CD14-positive monocyte (primary cell): ENCODE measurements around the gene ZNF202. TPM values are rescaled to one million over a fixed set of nuclear protein-coding genes. Genes with fewer than 3 reads are reported as not detected.
A peak's percentile ranks its signal among the peaks of the same experiment; 100 is the strongest.
"Not testable (repeated sequence)": the region's sequence is repeated elsewhere in the genome, so short reads cannot be mapped to it uniquely, and the experiment has no call there.

Source experiments
- DNase-seq, 3 donors: peaks; one replicate each; pipeline ENCODE4 v3.0.0-alpha.2; 2011 to 2022
- H2AFZ ChIP-seq: 2 replicates; pipeline ENCODE4 v1.6.0; 2012; ENCODE audit warnings: mild to moderate bottlenecking, low read depth, low read length, inconsistent platforms; ENCODE audit not compliant: insufficient read depth, poor library complexity, severe bottlenecking
- H3K27ac ChIP-seq, 2 donors: 1 replicate in 1 of 2; 2 replicates in 1 of 2; pipeline ENCODE4 v1.5.1; 2012 to 2013; ENCODE audit warnings: low read length in 2 of 2, control low read depth in 1 of 2, inconsistent platforms in 1 of 2, low read depth in 1 of 2, mild to moderate bottlenecking in 1 of 2
- H3K27me3 ChIP-seq, 2 donors: one replicate each; pipeline versions ENCODE4 v1.6.0 to v1.6.1; 2011 to 2013; ENCODE audit warnings: low read length in 2 of 2; ENCODE audit not compliant: control insufficient read depth in 2 of 2, insufficient read depth in 2 of 2
- H3K36me3 ChIP-seq, 2 donors: replicated peaks in 1 of 2; 1 replicate in 1 of 2; 2 replicates in 1 of 2; pipeline versions ENCODE4 v1.5.1 to v1.6.1; 2012 to 2013; ENCODE audit warnings: low read length in 2 of 2, control low read depth in 1 of 2, inconsistent platforms in 1 of 2, mild to moderate bottlenecking in 1 of 2; ENCODE audit not compliant: insufficient read depth in 2 of 2, control insufficient read depth in 1 of 2
- H3K4me1 ChIP-seq, 2 donors: 1 replicate in 1 of 2; 2 replicates in 1 of 2; pipeline versions ENCODE4 v1.5.1 to v1.6.1; 2012 to 2013; ENCODE audit warnings: low read length in 2 of 2, control low read depth in 1 of 2, inconsistent platforms in 1 of 2, mild to moderate bottlenecking in 1 of 2, moderate library complexity in 1 of 2; ENCODE audit not compliant: insufficient read depth in 2 of 2, control insufficient read depth in 1 of 2
- H3K4me2 ChIP-seq: replicated peaks from 2 replicates; pipeline ENCODE3; 2012; ENCODE audit warnings: low read length, moderate library complexity, mild to moderate bottlenecking; ENCODE audit not compliant: poor library complexity, severe bottlenecking; ENCODE audit errors: extremely low read depth
- H3K4me3 ChIP-seq, 3 experiments: fragments of 200-600 bp in 1 of 3; sonication (generic) in 1 of 3; replicated peaks in 1 of 3; 1 replicate in 2 of 3; 2 replicates in 1 of 3; pipeline ENCODE4 v1.5.1; 2011 to 2013; ENCODE audit warnings: low read length in 3 of 3, mild to moderate bottlenecking in 3 of 3, control low read depth in 2 of 3, low read depth in 2 of 3, inconsistent platforms in 1 of 3, moderate library complexity in 1 of 3
- H3K79me2 ChIP-seq: 2 replicates; pipeline ENCODE4 v1.6.0; 2012; ENCODE audit warnings: mild to moderate bottlenecking, control low read depth, inconsistent platforms, low read length, moderate library complexity; ENCODE audit not compliant: insufficient read depth
- H3K9ac ChIP-seq: 2 replicates; pipeline ENCODE4 v1.6.0; 2017; ENCODE audit warnings: low read length, mild to moderate bottlenecking; ENCODE audit not compliant: insufficient read depth, poor library complexity, severe bottlenecking
- H3K9me3 ChIP-seq, 2 donors: replicated peaks in 1 of 2; 1 replicate in 1 of 2; 2 replicates in 1 of 2; pipeline versions ENCODE4 v1.5.1 to v1.6.1; 2012 to 2013; ENCODE audit warnings: low read length in 2 of 2, control low read depth in 1 of 2; ENCODE audit not compliant: control insufficient read depth in 1 of 2, insufficient read depth in 1 of 2
- H4K20me1 ChIP-seq: 2 replicates; pipeline ENCODE4 v1.6.0; 2012; ENCODE audit warnings: mild to moderate bottlenecking, low read length, control low read depth, moderate library complexity; ENCODE audit not compliant: insufficient read depth
- H3K27ac Mint-ChIP-seq, 7 donors: one replicate each; pipeline ENCODE4 v1.8.0; 2020; ENCODE audit warnings: mild to moderate bottlenecking in 7 of 7, mixed read lengths in 7 of 7, moderate library complexity in 6 of 7, inconsistent platforms in 2 of 7
- H3K27me3 Mint-ChIP-seq, 3 donors: one replicate each; pipeline ENCODE4 v1.8.0; 2021 to 2022; ENCODE audit warnings: low read depth in 3 of 3, mild to moderate bottlenecking in 3 of 3, mixed read lengths in 3 of 3, moderate library complexity in 3 of 3, inconsistent platforms in 1 of 3
- H3K36me3 Mint-ChIP-seq, 2 donors: one replicate each; pipeline ENCODE4 v1.8.0; 2020; ENCODE audit warnings: mixed read lengths in 2 of 2, inconsistent platforms in 1 of 2, mild to moderate bottlenecking in 1 of 2
- H3K4me1 Mint-ChIP-seq: one replicate; pipeline ENCODE4 v1.8.0; 2020; ENCODE audit warnings: mild to moderate bottlenecking, mixed read lengths
- H3K4me3 Mint-ChIP-seq, 2 donors: one replicate each; pipeline ENCODE4 v1.8.0; 2020; ENCODE audit warnings: mild to moderate bottlenecking in 2 of 2, mixed read lengths in 2 of 2, moderate library complexity in 1 of 2
- H3K9me3 Mint-ChIP-seq, 7 donors: one replicate each; pipeline ENCODE4 v1.8.0; 2020 to 2022; ENCODE audit warnings: mixed read lengths in 7 of 7, mild to moderate bottlenecking in 6 of 7, moderate library complexity in 6 of 7, inconsistent platforms in 2 of 7
- WGBS: methylation state at CpG from one replicate; pipeline ENCODE4 v1.1.5; 2013; ENCODE audit warnings: missing lambda C conversion rate; ENCODE audit not compliant: insufficient coverage; 5-methylcytosine and 5-hydroxymethylcytosine counted together
- intact Hi-C, 2 donors: fragments of 100-400 bp; cut with micrococcal nuclease; formaldehyde crosslinking; loops; one replicate each; pipeline versions ENCODE4 v1.15.0 to v1.15.1; 2023
- polyA plus RNA-seq, 3 donors: library from polyadenylated mRNA; depleted of rRNA in 1 of 3; unstranded in 2 of 3; stranded (reverse) in 1 of 3; fragments of 300-500 nt in 2 of 3; fragments of >200 nt in 1 of 3; fragmentation: Illumina TruSeq in 2 of 3; gene quantifications; 1 replicate in 2 of 3; 2 replicates in 1 of 3; pipeline ENCODE4 v1.2.3, GENCODE V29; 2012 to 2021
- TF ChIP-seq, protein P1 (sequence below): fragments of 200-600 bp; IDR thresholded peaks from one replicate; pipeline ENCODE4 v1.8.0; 2022; ENCODE audit warnings: antibody characterized with exemption, mild to moderate bottlenecking

The ZNF202 gene
- polyA plus RNA-seq, 3 donors, result 1.5 to 6.6 (median 1.9) TPM

DNA sequence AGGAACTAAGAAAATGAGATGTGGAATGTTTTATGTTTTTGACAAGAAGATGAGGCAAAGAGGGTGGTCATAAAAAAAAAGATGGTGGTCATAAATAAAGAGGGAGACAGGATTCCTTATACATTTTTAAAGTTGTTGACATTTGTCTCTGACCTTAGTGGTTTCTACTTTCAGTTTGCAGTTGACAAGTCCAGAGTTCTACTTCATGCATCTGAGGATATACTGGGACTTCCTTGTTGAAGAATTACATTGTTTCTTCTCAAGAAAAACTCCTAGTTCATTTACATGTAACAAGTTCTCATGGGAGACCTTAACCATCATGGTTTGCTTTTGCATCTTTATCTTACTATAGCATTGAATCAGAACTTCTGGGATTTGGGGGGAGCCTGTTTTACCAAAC, 11.7 kb upstream of the ZNF202 start:
- Histone ChIP-seq H4K20me1 (no peaks in the 10 kb centered on the region), H3K9me3 (no peaks in the 10 kb centered on the region), H3K27ac (no peak overlapping the region), H3K4me2 (no peak overlapping the region), H3K79me2 (no peaks in the 10 kb centered on the region), H3K27me3 (no peaks in the 10 kb centered on the region), H3K36me3 (no peaks in the 10 kb centered on the region), H2AFZ (no peak overlapping the region), H3K9ac (no peak overlapping the region), H3K4me1 (no peaks in the 10 kb centered on the region), H3K4me3 (no peak overlapping the region)
- peaks cover 0 to 13% (median 7%) of the 10 kb centered on the region in 3 donors for H3K27me3 Mint-ChIP-seq
- H3K9me3 Mint-ChIP-seq, result peaks cover 0 to 4% (median 0%) of the 10 kb centered on the region in 7 donors
- no peak overlapping the region for H3K27ac Mint-ChIP-seq
- no peak overlapping the region for H3K4me3 Mint-ChIP-seq
- intact Hi-C loops, result no loop called here
- no peaks in the 10 kb centered on the region for H3K4me1 Mint-ChIP-seq
- DNase-seq, result no peak
- no peaks in the 10 kb centered on the region for H3K36me3 Mint-ChIP-seq
- TF ChIP-seq, protein P1, sequence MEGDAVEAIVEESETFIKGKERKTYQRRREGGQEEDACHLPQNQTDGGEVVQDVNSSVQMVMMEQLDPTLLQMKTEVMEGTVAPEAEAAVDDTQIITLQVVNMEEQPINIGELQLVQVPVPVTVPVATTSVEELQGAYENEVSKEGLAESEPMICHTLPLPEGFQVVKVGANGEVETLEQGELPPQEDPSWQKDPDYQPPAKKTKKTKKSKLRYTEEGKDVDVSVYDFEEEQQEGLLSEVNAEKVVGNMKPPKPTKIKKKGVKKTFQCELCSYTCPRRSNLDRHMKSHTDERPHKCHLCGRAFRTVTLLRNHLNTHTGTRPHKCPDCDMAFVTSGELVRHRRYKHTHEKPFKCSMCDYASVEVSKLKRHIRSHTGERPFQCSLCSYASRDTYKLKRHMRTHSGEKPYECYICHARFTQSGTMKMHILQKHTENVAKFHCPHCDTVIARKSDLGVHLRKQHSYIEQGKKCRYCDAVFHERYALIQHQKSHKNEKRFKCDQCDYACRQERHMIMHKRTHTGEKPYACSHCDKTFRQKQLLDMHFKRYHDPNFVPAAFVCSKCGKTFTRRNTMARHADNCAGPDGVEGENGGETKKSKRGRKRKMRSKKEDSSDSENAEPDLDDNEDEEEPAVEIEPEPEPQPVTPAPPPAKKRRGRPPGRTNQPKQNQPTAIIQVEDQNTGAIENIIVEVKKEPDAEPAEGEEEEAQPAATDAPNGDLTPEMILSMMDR, result no peak

DNA sequence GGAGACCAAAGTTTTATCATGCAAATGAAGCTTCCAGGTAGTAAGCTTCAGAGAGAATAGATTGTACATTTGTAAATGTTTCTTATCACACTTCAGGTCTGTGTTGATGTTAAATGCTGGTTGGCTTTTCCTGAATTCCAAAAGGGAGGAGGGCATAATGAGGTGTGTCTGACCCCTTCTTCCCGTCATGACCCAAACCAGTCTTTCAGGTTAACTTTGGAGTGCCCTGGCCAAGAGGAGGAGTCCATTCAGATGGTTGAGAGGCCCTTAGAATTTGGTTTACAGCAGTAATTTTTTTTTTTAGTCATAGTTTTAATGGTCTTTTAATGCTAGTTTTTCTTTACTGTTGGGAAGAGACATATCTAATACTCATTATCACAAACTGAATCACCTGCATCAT, 10.3 kb upstream of the ZNF202 start:
- H3K79me2 ChIP-seq, result no peaks in the 10 kb centered on the region
- no peak overlapping the region for H3K4me2 ChIP-seq
- H3K27me3 ChIP-seq, result no peaks in the 10 kb centered on the region
- no peak overlapping the region for H3K4me3 ChIP-seq
- H3K27me3 Mint-ChIP-seq, result peaks cover 0 to 19% (median 3%) of the 10 kb centered on the region in 3 donors
- intact Hi-C loops, result no loop called here
- no peak overlapping the region for H3K27ac ChIP-seq
- no peaks in the 10 kb centered on the region for H3K4me1 ChIP-seq
- TF ChIP-seq, protein P1, result no peak
- H3K27ac Mint-ChIP-seq, result no peak overlapping the region
- peaks cover 0 to 4% (median 0%) of the 10 kb centered on the region in 7 donors for H3K9me3 Mint-ChIP-seq
- H4K20me1 ChIP-seq, result no peaks in the 10 kb centered on the region
- no peaks in the 10 kb centered on the region for H3K4me1 Mint-ChIP-seq
- no peaks in the 10 kb centered on the region for H3K9me3 ChIP-seq
- WGBS, result no CpG with 5 or more reads among the region's 1 CpG
- H3K9ac ChIP-seq, result no peak overlapping the region
- no peak for DNase-seq
- H3K36me3 Mint-ChIP-seq, result no peaks in the 10 kb centered on the region
- H3K36me3 ChIP-seq, result no peaks in the 10 kb centered on the region
- no peak overlapping the region for H3K4me3 Mint-ChIP-seq
- no peak overlapping the region for H2AFZ ChIP-seq

DNA sequence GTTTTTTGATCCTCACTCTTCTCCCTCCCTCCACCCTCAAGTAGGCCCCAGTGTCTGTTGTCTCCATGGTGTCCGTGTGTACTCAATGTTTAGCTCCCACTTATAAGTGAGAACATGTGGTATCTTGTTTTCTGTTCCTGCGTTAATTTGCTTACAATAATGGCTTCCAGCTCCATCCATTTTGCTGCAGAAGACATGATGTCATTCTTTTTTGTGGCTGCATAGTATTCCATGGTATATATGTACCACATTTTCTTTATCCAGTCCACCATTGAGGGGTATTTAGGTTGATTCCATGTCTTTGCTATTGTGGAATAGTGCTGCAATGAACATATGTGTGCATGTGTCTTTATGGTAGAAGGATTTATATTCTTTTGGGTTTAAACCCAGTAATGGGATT, 6.9 kb upstream of the ZNF202 start:
- H3K4me1 ChIP-seq, H3K9me3 Mint-ChIP-seq, H3K27ac ChIP-seq, H3K27me3 ChIP-seq, H3K4me3 Mint-ChIP-seq, H3K4me2 ChIP-seq, H3K79me2 ChIP-seq, intact Hi-C loops, H2AFZ ChIP-seq, H3K36me3 ChIP-seq, H3K4me1 Mint-ChIP-seq, H3K36me3 Mint-ChIP-seq, DNase-seq, H3K4me3 ChIP-seq, H4K20me1 ChIP-seq, H3K9me3 ChIP-seq, H3K9ac ChIP-seq: not testable (repeated sequence)
- WGBS, result no CpG with 5 or more reads among the region's 2 CpGs
- H3K27me3 Mint-ChIP-seq, result peaks cover 0 to 34% (median 14%) of the 10 kb centered on the region in 3 donors
- H3K27ac Mint-ChIP-seq, result peak overlapping the region in 1 of 7 donors; percentile 23
